Keratinocyte (primary cell): ENCODE results near the gene TBC1D14. TPM values are rescaled to one million over a fixed set of nuclear protein-coding genes. Genes with fewer than 3 reads are reported as not detected.

Experiments used
- DNase-seq: peaks from one replicate; pipeline ENCODE4 v3.0.0-alpha.2; 2011; ENCODE audit warnings: low read depth, missing footprints, low spot score
- FAIRE-seq: peaks from 2 replicates; lab custom pipeline; 2011; peaks lifted over from hg19 to GRCh38; lab: Jason Lieb, UNC
- H2AFZ ChIP-seq: 2 replicates; pipeline ENCODE4 v1.6.0; 2012; ENCODE audit warnings: low read length, control low read depth, inconsistent platforms; ENCODE audit not compliant: control insufficient read depth
- H3K27ac ChIP-seq: 2 replicates; pipeline ENCODE4 v1.5.1; 2011; ENCODE audit warnings: low read length; ENCODE audit not compliant: control insufficient read depth, insufficient read depth
- H3K27me3 ChIP-seq: 3 replicates; pipeline ENCODE4 v1.6.0; 2011; ENCODE audit warnings: low read length; ENCODE audit not compliant: control insufficient read depth, insufficient read depth; ENCODE audit errors: extremely low read depth
- H3K36me3 ChIP-seq, 2 experiments: 2 replicates in 1 of 2; 3 replicates in 1 of 2; pipeline ENCODE4 v1.5.1; 2011; ENCODE audit warnings: low read length in 2 of 2, mild to moderate bottlenecking in 1 of 2; ENCODE audit not compliant: control insufficient read depth in 2 of 2, insufficient read depth in 2 of 2; ENCODE audit errors: extremely low read depth in 1 of 2
- H3K4me1 ChIP-seq: 3 replicates; pipeline ENCODE4 v1.5.1; 2011; ENCODE audit warnings: low read length; ENCODE audit not compliant: control insufficient read depth, insufficient read depth; ENCODE audit errors: extremely low read depth
- H3K4me2 ChIP-seq: 3 replicates; pipeline ENCODE4 v1.6.0; 2011; ENCODE audit warnings: low read depth, low read length; ENCODE audit not compliant: control insufficient read depth, insufficient read depth; ENCODE audit errors: extremely low read depth
- H3K4me3 ChIP-seq, 3 experiments: fragments of 200-600 bp in 1 of 3; sonication (generic) in 1 of 3; 2 replicates in 2 of 3; 3 replicates in 1 of 3; pipeline ENCODE4 v1.5.1; 2011 to 2016; ENCODE audit warnings: low read length in 3 of 3, mild to moderate bottlenecking in 3 of 3, control low read depth in 2 of 3, inconsistent platforms in 1 of 3, low read depth in 1 of 3, mixed read lengths in 1 of 3, mixed run types in 1 of 3, moderate library complexity in 1 of 3; ENCODE audit not compliant: control insufficient read depth in 2 of 3, insufficient read depth in 2 of 3; ENCODE audit errors: extremely low read depth in 1 of 3
- H3K79me2 ChIP-seq: 2 replicates; pipeline ENCODE4 v1.6.0; 2012; ENCODE audit warnings: low read length; ENCODE audit not compliant: control insufficient read depth, insufficient read depth
- H3K9ac ChIP-seq: 3 replicates; pipeline ENCODE4 v1.6.0; 2011; ENCODE audit warnings: low read length; ENCODE audit not compliant: control insufficient read depth, insufficient read depth; ENCODE audit errors: extremely low read depth
- H3K9me1 ChIP-seq: 3 replicates; pipeline ENCODE4 v1.6.0; 2011; ENCODE audit warnings: low read length; ENCODE audit not compliant: control insufficient read depth, insufficient read depth; ENCODE audit errors: extremely low read depth
- H3K9me3 ChIP-seq: 2 replicates; pipeline ENCODE4 v1.5.1; 2012; ENCODE audit warnings: low read depth, low read length; ENCODE audit not compliant: control insufficient read depth
- H4K20me1 ChIP-seq: 3 replicates; pipeline ENCODE4 v1.6.0; 2011; ENCODE audit warnings: low read length; ENCODE audit not compliant: control insufficient read depth, insufficient read depth; ENCODE audit errors: extremely low read depth
- EZH2 ChIP-seq: IDR thresholded peaks from one replicate; pipeline ENCODE4 v1.6.1; 2012; ENCODE audit warnings: inconsistent platforms, mild to moderate bottlenecking, low read length, moderate library complexity
- dilution Hi-C: fragments of 300-500 bp; cut with MboI; formaldehyde crosslinking; loops from one replicate; pipeline ENCODE4 v1.7.0; 2020; ENCODE audit warnings: low sequenced_read_pairs; ENCODE audit not compliant: extremely low pct_ligation_motif_present
- polyA plus RNA-seq, 5 experiments: library from polyadenylated mRNA; depleted of rRNA in 3 of 5; stranded (reverse) in 3 of 5; stranded (forward) in 1 of 5; unstranded in 1 of 5; fragments of >200 nt; gene quantifications; 1 replicate in 1 of 5; 2 replicates in 3 of 5; 3 replicates in 1 of 5; pipeline versions ENCODE4 v1.2.1 to v1.2.3, GENCODE V29; 2011 to 2012; ENCODE audit warnings: missing spikeins in 2 of 5, low read depth in 1 of 5, low replicate concordance in 1 of 5
- TF ChIP-seq, protein P1 (sequence below), 3 experiments: IDR thresholded peaks in 1 of 3; conservative IDR thresholded peaks in 1 of 3; optimal IDR thresholded peaks in 1 of 3; 2 replicates in 2 of 3; 3 replicates in 1 of 3; pipeline versions ENCODE3 to v1.5.1; 2011; ENCODE audit warnings: low read length in 3 of 3, mild to moderate bottlenecking in 3 of 3, moderate library complexity in 2 of 3, control low read depth in 1 of 3, inconsistent platforms in 1 of 3; ENCODE audit not compliant: insufficient read depth in 2 of 3; ENCODE audit errors: extremely low read depth in 1 of 3

The TBC1D14 gene
- polyA plus RNA-seq, 1 donor (not counting 4 experiments of a cell fraction or from before 2014, with no cell fraction given) = 55.1 TPM

DNA sequence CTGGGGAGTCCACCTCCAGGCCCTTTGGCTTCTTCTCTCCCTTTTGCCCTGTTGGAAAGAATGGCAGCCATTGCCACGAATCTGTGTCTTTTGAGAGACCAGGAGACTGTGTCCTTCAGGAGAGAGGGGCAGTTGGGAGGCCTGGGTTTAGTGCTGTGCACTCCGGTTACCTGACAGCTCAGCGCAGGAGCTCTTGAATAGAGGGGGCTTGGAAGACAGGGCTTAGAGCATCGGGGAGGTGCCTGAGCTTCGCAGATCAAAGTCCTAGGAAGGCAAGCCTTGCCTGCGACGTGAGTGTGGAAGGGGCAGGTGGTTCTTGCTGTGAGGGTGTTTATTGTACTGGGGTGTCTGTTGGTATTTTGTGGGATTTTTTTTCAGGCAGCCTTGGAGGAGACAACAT is 91.6 kb downstream of the TBC1D14 start:
- Histone ChIP-seq H3K4me3 (no peak overlapping the region), H3K36me3 (peaks cover 26 to 65% of the 10 kb centered on the region in 2 experiments)
- dilution Hi-C loops = no loop called here

DNA sequence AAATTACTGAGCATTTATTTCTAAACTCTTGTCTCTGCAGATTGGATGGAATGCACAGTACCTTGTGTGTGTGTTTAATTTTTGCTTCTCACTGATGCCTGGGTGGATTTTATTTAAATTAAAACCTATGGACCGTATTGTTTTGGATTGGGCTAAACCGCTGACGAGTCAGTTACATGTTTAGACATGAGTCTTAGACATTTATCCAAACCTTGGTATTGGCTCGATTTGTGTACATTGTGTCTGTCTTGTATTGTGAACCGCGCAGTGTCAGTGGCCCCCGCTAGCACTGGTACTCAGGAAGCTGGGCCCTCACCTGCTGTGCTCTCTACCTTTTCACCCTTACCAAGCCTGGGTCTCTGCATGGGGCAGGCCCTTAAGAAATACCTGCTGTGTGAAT is 92.7 kb downstream of the TBC1D14 start:
- TF ChIP-seq EZH2 = no peak
- TF ChIP-seq, protein P1, sequence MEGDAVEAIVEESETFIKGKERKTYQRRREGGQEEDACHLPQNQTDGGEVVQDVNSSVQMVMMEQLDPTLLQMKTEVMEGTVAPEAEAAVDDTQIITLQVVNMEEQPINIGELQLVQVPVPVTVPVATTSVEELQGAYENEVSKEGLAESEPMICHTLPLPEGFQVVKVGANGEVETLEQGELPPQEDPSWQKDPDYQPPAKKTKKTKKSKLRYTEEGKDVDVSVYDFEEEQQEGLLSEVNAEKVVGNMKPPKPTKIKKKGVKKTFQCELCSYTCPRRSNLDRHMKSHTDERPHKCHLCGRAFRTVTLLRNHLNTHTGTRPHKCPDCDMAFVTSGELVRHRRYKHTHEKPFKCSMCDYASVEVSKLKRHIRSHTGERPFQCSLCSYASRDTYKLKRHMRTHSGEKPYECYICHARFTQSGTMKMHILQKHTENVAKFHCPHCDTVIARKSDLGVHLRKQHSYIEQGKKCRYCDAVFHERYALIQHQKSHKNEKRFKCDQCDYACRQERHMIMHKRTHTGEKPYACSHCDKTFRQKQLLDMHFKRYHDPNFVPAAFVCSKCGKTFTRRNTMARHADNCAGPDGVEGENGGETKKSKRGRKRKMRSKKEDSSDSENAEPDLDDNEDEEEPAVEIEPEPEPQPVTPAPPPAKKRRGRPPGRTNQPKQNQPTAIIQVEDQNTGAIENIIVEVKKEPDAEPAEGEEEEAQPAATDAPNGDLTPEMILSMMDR (optimal IDR thresholded peaks at IDR 0.05 in 1 of 3, IDR thresholded peaks at IDR 0.05 in 1 of 3, conservative IDR thresholded peaks at IDR 0.05 in 1 of 3; ENCODE audit: extremely low read depth in 1 of 3, insufficient read depth in 2 of 3, low read length in 3 of 3) = no peak
- Histone ChIP-seq H3K9ac (no peak overlapping the region), H4K20me1 (no peaks in the 10 kb centered on the region), H3K9me1 (no peaks in the 10 kb centered on the region), H3K4me1 (peaks cover 34% of the 10 kb centered on the region), H3K4me3 (no peak overlapping the region), H3K9me3 (no peaks in the 10 kb centered on the region), H2AFZ (no peak overlapping the region), H3K79me2 (peaks cover 9% of the 10 kb centered on the region), H3K4me2 (peak overlapping the region; percentile 19), H3K27me3 (no peaks in the 10 kb centered on the region), H3K27ac (peak overlapping the region; percentile 58), H3K36me3 (peaks cover 25 to 62% of the 10 kb centered on the region in 2 experiments)
- FAIRE-seq = peak; percentile 51
- DNase-seq = no peak
- dilution Hi-C loops = no loop called here

More for the DNA sequence above, 91.6 kb downstream of the TBC1D14 start:
- Histone ChIP-seq H3K27me3 (no peaks in the 10 kb centered on the region), H3K9me3 (no peaks in the 10 kb centered on the region), H4K20me1 (no peaks in the 10 kb centered on the region), H3K4me2 (no peak overlapping the region), H3K4me1 (peaks cover 34% of the 10 kb centered on the region), H3K9me1 (no peaks in the 10 kb centered on the region), H2AFZ (no peak overlapping the region), H3K9ac (no peak overlapping the region), H3K79me2 (peaks cover 9% of the 10 kb centered on the region), H3K27ac (no peak overlapping the region)
- DNase-seq = no peak
- no peak for FAIRE-seq
- TF ChIP-seq, protein P1 (optimal IDR thresholded peaks at IDR 0.05 in 1 of 3, IDR thresholded peaks at IDR 0.05 in 1 of 3, conservative IDR thresholded peaks at IDR 0.05 in 1 of 3; ENCODE audit: extremely low read depth in 1 of 3, insufficient read depth in 2 of 3, low read length in 3 of 3) = no peak
- TF ChIP-seq EZH2 = no peak
